HEK293 (cell line): ENCODE measurements around the gene MALRD1.

ENCODE experiments used
- CTCF ChIA-PET: fragments of 350-600 bp; formaldehyde crosslinking; extraction: SDS; loops from one replicate; lab custom pipeline; 2021; ENCODE audit warnings: antibody characterized with exemption; lab: Yijun Ruan, JAX
- POLR2A ChIA-PET: fragments of 300-600 bp; formaldehyde crosslinking; extraction: SDS; loops from one replicate; lab custom pipeline; 2020; ENCODE audit warnings: antibody characterized with exemption, inconsistent platforms; lab: Yijun Ruan, JAX
- H3K27ac ChIP-seq: fragments of 200-500 bp; sonication (Bioruptor generic); 2 replicates; pipeline ENCODE4 v1.5.1; 2014; ENCODE audit warnings: low read depth, low read length, control low read depth, inconsistent platforms; ENCODE audit errors: extremely low read depth
- H3K36me3 ChIP-seq, 2 experiments: fragments of 200-500 bp in 1 of 2; sonication (Bioruptor generic) in 1 of 2; 1 replicate in 1 of 2; 2 replicates in 1 of 2; pipeline ENCODE4 v1.5.1; 2014 to 2017; ENCODE audit warnings: inconsistent platforms in 2 of 2, low read length in 2 of 2; ENCODE audit not compliant: control insufficient read depth in 2 of 2, insufficient read depth in 1 of 2
- H3K4me1 ChIP-seq: fragments of 200-500 bp; sonication (Bioruptor generic); 2 replicates; pipeline ENCODE4 v1.5.1; 2014; ENCODE audit warnings: mild to moderate bottlenecking, low read length, inconsistent platforms; ENCODE audit not compliant: control insufficient read depth, insufficient read depth
- H3K4me3 ChIP-seq: 2 replicates; pipeline ENCODE4 v1.5.1; 2011; ENCODE audit warnings: low read depth, mild to moderate bottlenecking, control low read depth, low read length, moderate library complexity
- H3K9me3 ChIP-seq: fragments of 200-500 bp; sonication (Bioruptor generic); 2 replicates; pipeline ENCODE4 v1.5.1; 2014; ENCODE audit warnings: low read depth, low read length, inconsistent platforms; ENCODE audit not compliant: control insufficient read depth, insufficient read depth
- GFI1B ChIP-seq: fragments of 450-650 bp; formaldehyde crosslinking; IDR thresholded peaks from 2 replicates; pipeline ENCODE4 v1.5.1; 2016; ENCODE audit warnings: missing biosample characterization, missing genetic modification characterization
- HIC1 ChIP-seq: fragments of 450-650 bp; formaldehyde crosslinking; IDR thresholded peaks from 2 replicates; pipeline ENCODE4 v1.5.1; 2016; ENCODE audit warnings: missing biosample characterization, missing genetic modification characterization
- MEIS1 ChIP-seq: sonication (generic); formaldehyde crosslinking; IDR thresholded peaks from 2 replicates; pipeline ENCODE4 v1.8.1; 2022; ENCODE audit warnings: missing genetic modification reagents, mild to moderate bottlenecking, borderline replicate concordance
- MYNN ChIP-seq: fragments of 450-650 bp; formaldehyde crosslinking; IDR thresholded peaks from 2 replicates; pipeline ENCODE4 v1.5.1; 2016; ENCODE audit warnings: missing biosample characterization, missing genetic modification characterization, borderline replicate concordance
- PRDM1 ChIP-seq: fragments of 450-650 bp; formaldehyde crosslinking; IDR thresholded peaks from 2 replicates; pipeline ENCODE4; 2016; ENCODE audit warnings: missing biosample characterization, missing genetic modification characterization
- YY1 ChIP-seq: fragments of 450-650 bp; formaldehyde crosslinking; IDR thresholded peaks from 2 replicates; pipeline ENCODE4 v1.5.1; 2018; ENCODE audit warnings: missing biosample characterization, missing genetic modification characterization
- ZEB2 ChIP-seq: fragments of 450-650 bp; formaldehyde crosslinking; IDR thresholded peaks from 2 replicates; pipeline ENCODE4 v1.5.1; 2016; ENCODE audit warnings: missing biosample characterization, missing genetic modification characterization
- ZFP41 ChIP-seq: fragments of 450-650 bp; formaldehyde crosslinking; IDR thresholded peaks from 2 replicates; pipeline ENCODE4 v1.5.1; 2016; ENCODE audit warnings: missing biosample characterization, missing genetic modification characterization, borderline replicate concordance
- ZNF266 ChIP-seq: fragments of 450-650 bp; formaldehyde crosslinking; IDR thresholded peaks from 2 replicates; pipeline ENCODE4 v1.5.1; 2016; ENCODE audit warnings: missing biosample characterization, missing genetic modification characterization, low read depth
- ZNF362 ChIP-seq: fragments of 450-650 bp; formaldehyde crosslinking; IDR thresholded peaks from 2 replicates; pipeline ENCODE4 v1.5.1; 2016; ENCODE audit warnings: missing biosample characterization, missing genetic modification characterization
- ZNF366 ChIP-seq: fragments of 450-650 bp; formaldehyde crosslinking; conservative IDR thresholded peaks from 2 replicates; pipeline ENCODE4 v1.5.1; 2016; ENCODE audit warnings: missing biosample characterization, missing genetic modification characterization
- ZNF37A ChIP-seq: fragments of 450-650 bp; IDR thresholded peaks from 2 replicates; pipeline ENCODE4 v1.5.1; 2018; ENCODE audit warnings: missing biosample characterization, missing genetic modification characterization
- ZNF48 ChIP-seq: fragments of 450-650 bp; formaldehyde crosslinking; IDR thresholded peaks from 2 replicates; pipeline ENCODE4 v1.5.1; 2016; ENCODE audit warnings: missing biosample characterization, missing genetic modification characterization
- ZNF571 ChIP-seq: fragments of 450-650 bp; formaldehyde crosslinking; IDR thresholded peaks from 2 replicates; pipeline ENCODE4 v1.5.0; 2017; ENCODE audit warnings: missing biosample characterization, missing genetic modification characterization
- ZNF596 ChIP-seq: fragments of 450-650 bp; IDR thresholded peaks from 2 replicates; pipeline ENCODE4 v1.5.0; 2018; ENCODE audit warnings: missing biosample characterization, mild to moderate bottlenecking, missing genetic modification characterization, moderate library complexity
- ZNF707 ChIP-seq: fragments of 450-650 bp; formaldehyde crosslinking; IDR thresholded peaks from 2 replicates; pipeline ENCODE4 v1.5.1; 2016; ENCODE audit warnings: missing biosample characterization, missing genetic modification characterization
- ZNF785 ChIP-seq: fragments of 450-650 bp; formaldehyde crosslinking; IDR thresholded peaks from 2 replicates; pipeline ENCODE4 v1.5.1; 2016; ENCODE audit warnings: missing biosample characterization, missing genetic modification characterization

MALRD1 gene

GRCh38 chr10:19168584-19168983 is 120.0 kb downstream of the MALRD1 start:
- POLR2A ChIA-PET = no interaction called here
- no peaks in the 10 kb centered on the region for H3K4me1 ChIP-seq
- CTCF ChIA-PET = interaction anchor here (0.5 to 1.2 kb wide), 4 partner anchors 19 to 1267 kb away, joined by 3 to 7 read pairs (median 4); no protein-coding TSS in a partner anchor
- H3K27ac ChIP-seq = no peak overlapping the region
- TF ChIP-seq ZNF362 (tag by site-specific recombination) = no peak
- no peak for TF ChIP-seq HIC1 (tag by site-specific recombination)
- TF ChIP-seq ZEB2 (tag by site-specific recombination) = no peak
- TF ChIP-seq ZNF48 (tag by site-specific recombination) = no peak
- no peak for TF ChIP-seq ZNF571 (tag by site-specific recombination)
- TF ChIP-seq ZNF707 (tag by site-specific recombination) = no peak
- TF ChIP-seq PRDM1 (tag by site-specific recombination) = no peak
- TF ChIP-seq MYNN (tag by site-specific recombination) = no peak
- no peak for TF ChIP-seq ZNF366
- no peak for TF ChIP-seq ZNF596 (tag by site-specific recombination)
- TF ChIP-seq ZNF785 (tag by site-specific recombination) = no peak
- no peaks in the 10 kb centered on the region for H3K9me3 ChIP-seq
- no peak overlapping the region for H3K4me3 ChIP-seq
- H3K36me3 ChIP-seq = no peaks in the 10 kb centered on the region

- CTCF ChIA-PET = interaction anchor here (1.1 to 1.2 kb wide), 2 partner anchors 20 to 96 kb away, joined by 3 to 6 read pairs; no protein-coding TSS in a partner anchor
- TF ChIP-seq ZNF266 (tag by site-specific recombination) = no peak
Observed at GRCh38 chr10:19169041-19169440, 120.4 kb downstream of the MALRD1 start.

GRCh38 chr10:19169684-19170083 is 121.1 kb downstream of the MALRD1 start:
- no peaks in the 10 kb centered on the region for H3K36me3 ChIP-seq
- no peaks in the 10 kb centered on the region for H3K4me1 ChIP-seq
- POLR2A ChIA-PET = no interaction called here
- CTCF ChIA-PET = interaction anchor here (1.1 to 1.2 kb wide), 2 partner anchors 20 to 97 kb away, joined by 3 to 6 read pairs; no protein-coding TSS in a partner anchor
- H3K9me3 ChIP-seq = no peaks in the 10 kb centered on the region
- no peak overlapping the region for H3K27ac ChIP-seq
- TF ChIP-seq ZFP41 (tag by site-specific recombination) = no peak
- TF ChIP-seq ZNF37A (tag by site-specific recombination) = no peak
- TF ChIP-seq MEIS1 (CRISPR knock-in tag) = no peak
- TF ChIP-seq GFI1B (tag by site-specific recombination) = no peak
- TF ChIP-seq YY1 = no peak
- TF ChIP-seq, all 188 proteins: peak for 0
- no peak overlapping the region for H3K4me3 ChIP-seq

More at GRCh38 chr10:19169041-19169440, 120.4 kb downstream of the MALRD1 start:
- H3K36me3 ChIP-seq = no peaks in the 10 kb centered on the region
- POLR2A ChIA-PET = no interaction called here
- no peaks in the 10 kb centered on the region for H3K9me3 ChIP-seq
- H3K27ac ChIP-seq = no peak overlapping the region
- H3K4me3 ChIP-seq = no peak overlapping the region
- H3K4me1 ChIP-seq = no peaks in the 10 kb centered on the region
